ENCODE results near the gene ASAP2.
A peak's percentile ranks its signal among the peaks of the same experiment; 100 is the strongest.

The ASAP2 gene

DNA sequence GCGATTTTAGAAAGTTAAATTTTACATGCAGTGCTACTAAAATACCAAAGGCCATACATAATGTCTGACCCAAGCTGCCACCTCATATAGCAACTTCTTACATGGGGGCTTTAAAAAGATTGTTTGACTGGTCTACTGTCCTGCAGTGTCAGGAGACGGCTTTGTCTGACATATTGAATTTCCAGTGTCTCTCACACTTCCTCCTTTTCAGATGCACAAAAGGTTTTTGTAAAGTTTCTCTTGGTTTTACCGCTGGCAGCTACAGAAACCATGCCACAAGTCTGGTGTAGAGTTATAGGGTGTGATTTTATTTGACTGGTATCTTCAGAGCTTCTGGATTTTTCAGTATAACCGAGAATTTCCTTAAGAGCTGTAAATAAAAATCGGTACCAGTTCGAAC is 1.1 kb upstream of the ASAP2 start:
- TF ChIP-seq, protein P1, sequence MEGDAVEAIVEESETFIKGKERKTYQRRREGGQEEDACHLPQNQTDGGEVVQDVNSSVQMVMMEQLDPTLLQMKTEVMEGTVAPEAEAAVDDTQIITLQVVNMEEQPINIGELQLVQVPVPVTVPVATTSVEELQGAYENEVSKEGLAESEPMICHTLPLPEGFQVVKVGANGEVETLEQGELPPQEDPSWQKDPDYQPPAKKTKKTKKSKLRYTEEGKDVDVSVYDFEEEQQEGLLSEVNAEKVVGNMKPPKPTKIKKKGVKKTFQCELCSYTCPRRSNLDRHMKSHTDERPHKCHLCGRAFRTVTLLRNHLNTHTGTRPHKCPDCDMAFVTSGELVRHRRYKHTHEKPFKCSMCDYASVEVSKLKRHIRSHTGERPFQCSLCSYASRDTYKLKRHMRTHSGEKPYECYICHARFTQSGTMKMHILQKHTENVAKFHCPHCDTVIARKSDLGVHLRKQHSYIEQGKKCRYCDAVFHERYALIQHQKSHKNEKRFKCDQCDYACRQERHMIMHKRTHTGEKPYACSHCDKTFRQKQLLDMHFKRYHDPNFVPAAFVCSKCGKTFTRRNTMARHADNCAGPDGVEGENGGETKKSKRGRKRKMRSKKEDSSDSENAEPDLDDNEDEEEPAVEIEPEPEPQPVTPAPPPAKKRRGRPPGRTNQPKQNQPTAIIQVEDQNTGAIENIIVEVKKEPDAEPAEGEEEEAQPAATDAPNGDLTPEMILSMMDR (IDR thresholded peaks at IDR 0.05; ENCODE audit: low read depth, low read length, missing control alignments), result no peak
- H3K4me3 ChIP-seq (ENCODE audit: low read depth, low read length), result no peak overlapping the region
- no peak for DNase-seq (ENCODE audit: low read depth)

DNA sequence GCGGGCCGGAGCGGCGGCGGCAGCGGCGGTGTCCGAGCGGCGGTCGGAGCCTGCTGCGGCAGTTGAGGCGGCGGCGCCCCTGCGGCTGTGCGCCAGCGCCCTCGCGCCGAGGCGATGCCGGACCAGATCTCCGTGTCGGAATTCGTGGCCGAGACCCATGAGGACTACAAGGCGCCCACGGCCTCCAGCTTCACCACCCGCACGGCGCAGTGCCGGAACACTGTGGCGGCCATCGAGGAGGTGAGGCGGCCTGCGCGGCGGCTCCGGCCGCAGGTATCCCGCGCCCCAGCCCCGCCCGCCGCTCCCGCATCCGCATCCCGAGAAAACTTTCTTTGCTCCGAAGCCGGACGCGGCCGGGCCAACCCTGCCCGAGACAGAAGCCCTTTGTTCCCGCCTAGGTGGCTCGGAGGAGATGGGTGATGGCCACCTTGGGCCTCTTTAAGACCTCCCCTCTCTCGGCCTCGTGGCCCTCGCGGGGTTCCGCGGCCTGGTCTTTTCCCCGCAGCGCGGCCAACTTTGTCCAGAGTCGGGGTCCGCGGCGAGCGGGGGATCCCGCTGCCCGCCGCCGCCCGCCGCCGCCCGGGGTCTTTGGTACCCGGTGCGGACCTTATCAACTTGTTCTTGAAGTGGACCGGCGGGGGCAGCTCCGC is 504 bp downstream of the ASAP2 start:
- H3K4me3 ChIP-seq (ENCODE audit: low read depth, low read length), result peak overlapping the region; percentile 23; the same call in 1 of the 2 replicates
- DNase-seq (ENCODE audit: low read depth), result no peak
- TF ChIP-seq, protein P1 (IDR thresholded peaks at IDR 0.05; ENCODE audit: low read depth, low read length, missing control alignments), result no peak

DNA sequence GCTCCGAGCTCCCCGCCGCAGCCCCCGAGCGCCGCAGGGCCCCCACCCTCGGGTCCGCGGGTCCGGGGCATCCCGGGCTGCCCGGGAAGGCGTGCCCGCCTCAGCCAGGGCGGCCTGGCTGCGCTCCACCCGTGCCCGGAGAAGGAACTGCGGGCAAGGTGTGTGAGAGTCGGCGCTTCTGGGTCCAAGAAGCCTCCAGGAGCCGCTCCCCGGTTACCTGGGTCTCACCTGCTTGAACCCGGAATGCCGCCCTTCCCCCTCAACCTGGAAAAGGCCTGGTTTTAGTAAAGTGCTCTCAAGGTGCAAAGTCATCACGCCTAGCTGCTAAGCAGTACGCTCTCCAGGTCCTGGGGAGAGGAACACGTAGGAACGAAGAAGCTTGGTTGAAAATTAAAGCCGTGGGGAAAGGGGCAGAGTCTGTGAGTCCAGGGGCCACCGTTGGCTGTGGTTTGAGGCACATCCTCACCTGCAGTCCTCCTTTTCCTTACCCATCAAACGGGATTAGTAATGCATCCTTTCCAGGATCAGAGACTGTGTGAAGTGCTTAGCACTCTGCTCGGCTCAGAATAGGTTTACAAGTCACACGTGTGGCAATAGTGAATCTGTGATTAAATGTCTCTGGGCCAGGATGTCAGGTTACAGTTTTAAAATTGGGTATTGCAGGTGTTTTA is 1.2 kb downstream of the ASAP2 start:
- TF ChIP-seq, protein P1 (IDR thresholded peaks at IDR 0.05; ENCODE audit: low read depth, low read length, missing control alignments), result no peak
- no peak overlapping the region for H3K4me3 ChIP-seq (ENCODE audit: low read depth, low read length)
- no peak for DNase-seq (ENCODE audit: low read depth)

DNA sequence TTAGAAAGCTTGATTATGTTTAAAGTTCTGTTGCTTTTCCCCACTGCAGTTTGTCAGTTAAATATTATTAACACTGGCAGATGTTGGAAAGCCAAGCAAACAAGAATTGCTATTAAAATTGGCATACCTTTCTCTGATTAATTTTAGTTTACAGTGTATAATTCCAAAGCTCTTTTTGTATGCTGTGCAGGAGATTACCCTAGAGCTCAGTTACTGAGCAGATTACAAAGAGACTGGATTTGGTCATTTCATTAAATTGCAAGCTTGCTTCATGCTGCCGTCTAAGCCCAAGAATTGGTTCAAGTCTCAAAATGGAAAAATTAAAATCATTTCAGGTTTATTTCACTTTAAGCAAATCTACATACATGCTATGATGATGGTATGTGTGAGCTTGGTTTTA is 2.3 kb downstream of the ASAP2 start:
- no peak for DNase-seq (ENCODE audit: low read depth)
- H3K4me3 ChIP-seq (ENCODE audit: low read depth, low read length), result no peak overlapping the region
- TF ChIP-seq, protein P1 (IDR thresholded peaks at IDR 0.05; ENCODE audit: low read depth, low read length, missing control alignments), result no peak

DNA sequence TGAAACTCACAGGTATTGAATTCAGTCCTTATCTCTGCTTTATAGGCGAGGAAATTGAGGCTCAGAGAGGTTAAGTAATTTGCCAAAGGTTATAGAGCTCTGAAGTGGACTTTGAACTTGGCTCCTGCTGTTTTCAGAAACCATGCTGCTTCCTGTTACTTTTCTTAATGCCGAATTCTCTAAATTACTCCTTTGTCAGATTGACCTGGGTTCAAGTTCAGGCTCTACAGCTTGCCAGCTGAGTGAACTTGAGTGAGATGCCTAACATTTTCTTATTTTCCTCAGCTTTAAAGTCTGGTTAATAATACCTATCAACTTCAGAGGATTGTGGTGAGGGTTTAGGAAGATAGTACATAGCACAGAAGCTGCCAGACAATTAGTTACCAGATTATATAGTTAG is 3.4 kb downstream of the ASAP2 start:
- H3K4me3 ChIP-seq (ENCODE audit: low read depth, low read length), result no peak overlapping the region
- DNase-seq (ENCODE audit: low read depth), result no peak
- TF ChIP-seq, protein P1 (IDR thresholded peaks at IDR 0.05; ENCODE audit: low read depth, low read length, missing control alignments), result no peak

DNA sequence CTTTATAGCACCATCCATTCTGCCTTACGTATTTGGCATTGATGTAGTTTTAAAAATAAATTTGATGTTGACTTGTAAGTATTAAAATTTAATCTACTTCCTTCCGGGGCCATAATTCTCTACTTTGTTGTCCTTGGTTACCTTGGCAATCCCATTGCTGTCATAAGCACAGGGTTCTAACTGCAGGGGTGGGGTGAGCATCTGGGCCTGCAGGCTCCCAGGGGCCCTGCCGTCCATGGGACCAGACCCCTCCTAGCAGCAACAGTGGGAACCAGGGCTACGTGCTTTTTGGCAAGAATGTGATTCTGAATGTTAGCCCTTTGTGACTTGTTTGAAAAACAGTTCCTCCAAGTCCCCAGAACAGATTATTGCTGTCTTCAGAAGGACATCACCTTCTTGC is 4.9 kb downstream of the ASAP2 start:
- TF ChIP-seq, protein P1 (IDR thresholded peaks at IDR 0.05; ENCODE audit: low read depth, low read length, missing control alignments), result no peak
- H3K4me3 ChIP-seq (ENCODE audit: low read depth, low read length), result no peak overlapping the region
- no peak for DNase-seq (ENCODE audit: low read depth)
